Stimulated activated CD4-positive, alpha-beta T cell treated with anti-CD3 and anti-CD28 coated beads, Interleukin-15, amount 100 ng/mL, for 48 hours (primary cell): ENCODE measurements around the gene SH3GLB2.
"Not testable (repeated sequence)": the region's sequence is repeated elsewhere in the genome, so short reads cannot be mapped to it uniquely, and the experiment has no call there.

Experiments
- DNase-seq, 2 donors: peaks; one replicate each; pipeline ENCODE4 v3.0.0-alpha.2; 2020; ENCODE audit warnings: low read depth in 2 of 2

Gene SH3GLB2

GRCh38 chr9:129022037-129022436 lies 6.1 kb downstream of the SH3GLB2 start:
- no peak for DNase-seq

- no peak for DNase-seq
Measured at GRCh38 chr9:129021091-129021490, 7.0 kb downstream of the SH3GLB2 start.

GRCh38 chr9:129014608-129015007 lies 13.5 kb downstream of the SH3GLB2 start:
- no peak for DNase-seq

GRCh38 chr9:129014124-129014523 lies 14.0 kb downstream of the SH3GLB2 start:
- DNase-seq, result no peak

DNA sequence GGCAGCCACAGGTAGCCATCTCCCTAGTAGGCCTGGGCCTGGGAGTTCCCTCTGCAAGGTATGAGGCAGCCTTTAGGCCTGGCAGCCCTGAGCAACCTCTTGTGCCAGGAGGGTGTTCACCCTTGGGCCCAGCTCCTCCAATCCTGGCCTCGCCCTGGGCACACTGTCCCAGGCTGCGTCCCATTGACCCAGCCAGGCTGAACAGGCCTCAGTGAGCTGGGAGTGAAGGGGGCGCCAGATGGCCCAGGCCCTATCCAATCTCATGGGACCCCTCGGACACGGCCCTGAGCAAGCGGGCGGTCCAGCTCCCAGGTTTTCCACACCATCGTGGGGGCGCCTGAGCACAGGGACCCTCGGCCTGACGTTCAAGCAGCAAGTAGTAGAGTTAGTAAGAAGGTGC lies 14.5 kb downstream of the SH3GLB2 start:
- DNase-seq, result no peak

GRCh38 chr9:129012893-129013448 lies 15.2 kb downstream of the SH3GLB2 start:
- DNase-seq, result no peak

- no peak for DNase-seq
Measured at GRCh38 chr9:129012343-129012742, 15.8 kb downstream of the SH3GLB2 start.

DNA sequence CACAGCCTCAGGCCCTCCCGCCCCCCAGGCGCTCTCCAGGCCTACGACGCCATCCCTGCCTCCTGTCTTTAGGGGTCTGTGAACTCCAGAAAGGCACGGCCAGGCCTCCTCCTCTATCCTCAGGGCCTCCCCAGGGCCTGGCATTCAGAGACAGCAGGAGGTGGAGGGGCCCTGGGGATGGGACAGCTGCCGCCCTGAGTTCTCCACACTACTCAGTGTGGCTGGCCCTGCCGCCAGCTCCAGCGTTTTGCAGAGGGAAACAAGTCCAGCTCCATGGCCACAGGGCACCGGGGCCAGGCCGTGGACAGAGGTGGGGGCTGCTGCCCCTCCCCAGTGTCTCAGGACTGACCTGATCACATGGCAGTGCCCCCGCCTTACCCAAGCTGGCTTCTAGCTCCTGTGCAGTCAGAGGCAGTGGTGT lies 16.4 kb downstream of the SH3GLB2 start:
- no peak for DNase-seq

DNA sequence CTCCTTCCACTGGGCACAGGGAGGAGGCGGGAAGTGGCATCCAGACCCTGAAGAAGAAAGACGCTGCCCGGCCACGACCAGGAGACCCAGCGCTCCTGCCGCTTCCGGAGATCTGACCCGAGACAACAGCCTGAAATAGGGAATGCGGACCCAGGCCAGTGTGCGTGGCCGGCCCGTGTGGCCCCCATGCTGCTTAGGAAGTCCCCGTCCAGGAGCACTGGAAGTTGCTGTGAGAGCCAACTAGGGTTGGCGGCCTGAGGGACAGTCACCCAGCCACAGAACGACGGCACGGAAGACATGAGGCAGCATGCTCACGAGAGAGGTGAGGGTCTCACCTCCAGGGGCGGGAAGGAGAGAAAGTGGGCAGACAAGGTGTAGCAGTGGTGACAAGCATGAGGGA lies 17.0 kb downstream of the SH3GLB2 start:
- no peak for DNase-seq

- DNase-seq, result no peak
Measured at GRCh38 chr9:129010267-129010975, 17.7 kb downstream of the SH3GLB2 start.

GRCh38 chr9:129009584-129010141 lies 18.5 kb downstream of the SH3GLB2 start:
- no peak for DNase-seq

GRCh38 chr9:129008986-129009583 lies 19.0 kb downstream of the SH3GLB2 start:
- DNase-seq, result no peak

- no peak for DNase-seq
Measured at GRCh38 chr9:129008469-129008965, 19.6 kb downstream of the SH3GLB2 start.

- no peak for DNase-seq
Measured at GRCh38 chr9:129007766-129008468, 20.2 kb downstream of the SH3GLB2 start.

DNA sequence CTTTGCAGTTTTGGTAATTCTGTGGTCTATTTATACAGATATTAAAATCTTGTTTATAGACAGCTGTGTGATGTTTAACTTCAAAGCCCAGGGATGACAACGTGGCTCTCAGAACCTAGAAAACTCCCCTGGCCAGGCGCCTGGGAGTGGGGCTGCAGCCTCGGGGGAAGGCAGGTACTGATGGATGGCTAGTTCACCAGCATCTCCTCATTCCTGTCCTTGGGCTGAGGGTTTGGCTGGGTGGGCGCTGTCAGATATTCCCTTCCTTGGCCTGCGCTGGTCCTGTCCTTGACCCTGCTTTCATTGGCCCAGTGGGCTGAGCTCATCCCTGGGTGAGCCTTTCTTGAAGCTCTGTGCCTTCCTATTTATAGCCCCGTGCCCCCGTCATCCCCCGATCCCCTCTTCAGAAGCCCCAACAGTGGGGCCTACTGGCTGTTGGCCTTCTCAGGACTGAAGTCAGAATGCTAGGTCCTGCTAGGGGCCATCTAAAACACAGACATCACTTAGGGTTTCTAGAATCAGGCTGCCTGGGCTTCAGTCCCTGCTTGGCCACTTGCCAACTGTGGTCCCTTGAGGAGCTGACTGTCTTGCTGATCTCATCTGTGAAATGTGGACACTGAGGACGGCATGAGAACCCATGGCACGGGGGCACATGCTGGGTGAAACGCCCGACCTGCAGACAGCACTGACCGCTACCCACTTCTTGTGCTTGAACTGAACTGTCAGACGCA lies 20.9 kb downstream of the SH3GLB2 start:
- DNase-seq, result no peak

DNA sequence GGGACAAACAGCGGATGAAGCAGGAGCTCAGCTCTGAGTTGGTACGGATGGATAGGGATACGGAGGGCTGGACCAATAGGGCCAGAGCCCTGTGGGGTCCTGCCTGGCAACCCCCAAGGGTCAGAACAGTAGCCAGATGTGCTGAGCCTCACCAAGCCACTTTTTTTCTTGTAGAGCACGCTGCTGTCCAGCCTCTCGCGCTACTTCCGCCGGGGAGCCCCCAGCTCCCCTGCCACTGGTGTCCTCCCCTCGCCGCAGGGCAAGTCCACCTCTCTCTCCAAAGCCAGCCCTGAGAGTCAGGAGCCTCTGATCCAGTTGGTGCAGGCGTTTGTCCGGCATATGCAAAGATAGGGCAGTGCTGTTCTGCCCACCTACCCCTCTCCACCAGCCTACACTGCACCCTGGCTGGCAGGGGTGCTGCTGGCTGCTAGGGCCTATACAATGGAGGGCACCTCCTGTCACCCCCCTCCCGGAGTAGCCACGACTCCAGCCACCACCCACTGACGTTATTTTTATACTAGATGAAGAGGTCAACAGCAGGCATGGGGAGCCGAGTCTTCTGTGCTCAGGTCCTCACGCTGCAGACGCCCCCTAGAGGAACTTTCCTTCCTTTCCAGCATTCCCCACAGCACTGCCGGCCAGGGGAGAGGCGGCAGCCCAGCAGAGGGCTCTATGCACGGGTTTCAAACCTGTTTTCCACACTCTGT lies 21.6 kb downstream of the SH3GLB2 start:
- DNase-seq, result peak; percentile 20 to 35

DNA sequence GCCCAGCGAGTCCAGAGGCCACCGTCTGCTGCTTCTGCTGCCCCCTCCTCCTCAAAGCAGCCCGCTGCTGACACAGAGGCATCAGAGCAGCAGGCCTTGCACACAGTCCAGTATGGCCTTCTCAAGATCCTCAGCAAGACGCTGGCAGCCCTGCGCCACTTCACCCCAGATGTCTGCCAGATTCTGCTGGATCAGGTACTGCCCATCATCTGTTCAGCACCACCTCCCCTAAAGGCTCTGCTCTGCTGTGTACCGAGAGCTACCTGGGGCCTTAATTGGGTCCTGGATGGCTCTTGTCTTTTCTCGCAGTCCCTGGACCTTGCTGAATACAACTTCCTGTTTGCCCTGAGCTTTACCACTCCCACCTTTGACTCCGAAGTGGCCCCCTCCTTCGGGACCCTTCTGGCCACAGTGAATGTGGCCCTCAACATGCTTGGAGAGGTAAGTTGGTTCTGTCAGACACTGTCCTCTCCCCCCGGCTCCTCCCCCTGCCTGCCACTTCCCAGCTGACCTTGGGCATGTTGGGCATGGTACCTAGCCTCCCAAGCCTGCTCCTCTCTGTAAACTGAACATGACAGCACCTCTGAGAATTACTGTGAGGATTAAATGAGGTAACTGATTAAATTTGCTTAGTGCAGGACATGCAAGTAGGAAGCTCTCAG lies 22.7 kb downstream of the SH3GLB2 start:
- DNase-seq, result no peak

DNA sequence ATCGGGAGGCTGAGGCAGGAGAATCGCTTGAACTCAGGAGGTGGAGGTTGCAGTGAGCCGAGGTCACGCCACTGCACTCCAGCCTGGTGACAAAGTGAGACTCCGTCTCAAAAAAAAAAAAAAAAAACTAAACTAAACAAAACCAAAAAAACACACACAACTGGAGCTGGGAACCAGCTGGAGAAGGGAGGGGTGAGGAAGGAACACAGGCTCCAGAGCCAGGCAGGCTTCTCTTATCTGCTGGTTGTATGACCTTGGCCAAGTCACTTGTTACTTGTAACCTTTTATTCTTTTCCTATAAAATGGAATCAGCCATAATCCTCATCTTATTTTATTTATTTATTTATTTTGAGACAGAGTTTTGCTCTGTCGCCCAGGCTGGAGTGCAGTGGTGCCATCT lies 24.0 kb downstream of the SH3GLB2 start:
- DNase-seq, result not testable (repeated sequence)

DNA sequence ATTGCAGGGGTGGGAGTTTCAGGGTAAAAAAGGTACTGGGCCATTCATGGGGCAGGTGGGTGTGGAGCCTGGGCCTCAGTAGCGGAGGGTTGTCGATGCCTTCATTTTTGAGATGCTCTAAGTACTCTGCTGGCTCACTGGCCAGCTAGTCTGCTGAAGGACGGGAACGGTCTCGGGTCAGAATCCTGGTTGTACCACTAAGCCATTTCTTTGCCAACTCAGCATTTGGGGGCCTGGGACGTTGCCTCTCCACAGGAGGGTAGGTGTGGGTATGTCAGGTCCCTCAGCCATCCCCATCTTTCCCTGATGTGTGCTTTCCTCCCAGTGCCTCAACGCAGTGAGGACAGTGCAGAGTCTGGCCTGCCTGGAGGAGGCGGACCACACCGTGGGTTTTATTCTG lies 25.1 kb downstream of the SH3GLB2 start:
- no peak for DNase-seq
